SH-SY5Y (cell line): ENCODE measurements around the gene CYSTM1.

ENCODE experiments used
- GATA2 ChIP-seq: IDR thresholded peaks from 2 replicates; pipeline ENCODE4 v1.6.1; 2011; ENCODE audit warnings: mild to moderate bottlenecking, low read depth, low read length
- GATA3 ChIP-seq: IDR thresholded peaks from 2 replicates; pipeline ENCODE4 v1.6.1; 2011; ENCODE audit warnings: low read depth, mild to moderate bottlenecking, low read length, moderate library complexity

- no peak for TF ChIP-seq GATA2
- no peak for TF ChIP-seq GATA3
Measured at GRCh38 chr5:140196115-140196814, 21.3 kb downstream of the CYSTM1 start.
